Small intestine (tissue), 7 donors: ENCODE results near the gene CD44. TPM values are rescaled to one million over a fixed set of nuclear protein-coding genes. Genes with fewer than 3 reads are reported as not detected.
A peak's percentile ranks its signal among the peaks of the same experiment; 100 is the strongest.

ENCODE experiments used
- DNase-seq, 2 donors: peaks; one replicate each; pipeline versions ENCODE4 v3.0.0 to v3.0.0-alpha.2; 2013
- FAIRE-seq: peaks from 2 replicates; lab custom pipeline; 2012; peaks lifted over from hg19 to GRCh38; lab: Jason Lieb, UNC
- H3K27ac ChIP-seq, 3 donors: one replicate each; pipeline ENCODE4 v1.5.1; 2013; ENCODE audit warnings: low read length in 2 of 3, mild to moderate bottlenecking in 2 of 3, control low read depth in 1 of 3, inconsistent platforms in 1 of 3, low read depth in 1 of 3, moderate library complexity in 1 of 3
- H3K27me3 ChIP-seq, 3 donors: one replicate each; pipeline ENCODE4 v1.6.1; 2013; ENCODE audit warnings: low read length in 3 of 3, inconsistent platforms in 1 of 3; ENCODE audit not compliant: control insufficient read depth in 3 of 3, insufficient read depth in 3 of 3
- H3K36me3 ChIP-seq, 3 donors: one replicate each; pipeline ENCODE4 v1.6.1; 2013; ENCODE audit warnings: low read length in 3 of 3, inconsistent platforms in 1 of 3, low read depth in 1 of 3, mild to moderate bottlenecking in 1 of 3, moderate library complexity in 1 of 3; ENCODE audit not compliant: control insufficient read depth in 3 of 3, insufficient read depth in 2 of 3
- H3K4me1 ChIP-seq, 3 donors: one replicate each; pipeline ENCODE4 v1.6.1; 2013; ENCODE audit warnings: low read length in 2 of 3, inconsistent platforms in 1 of 3, low read depth in 1 of 3, mild to moderate bottlenecking in 1 of 3, moderate library complexity in 1 of 3; ENCODE audit not compliant: control insufficient read depth in 3 of 3, insufficient read depth in 2 of 3
- H3K4me3 ChIP-seq, 3 donors: one replicate each; pipeline ENCODE4 v1.5.1; 2013; ENCODE audit warnings: low read length in 3 of 3, control low read depth in 1 of 3, inconsistent platforms in 1 of 3, low read depth in 1 of 3, mild to moderate bottlenecking in 1 of 3, moderate library complexity in 1 of 3
- H3K9me3 ChIP-seq, 2 donors: one replicate each; pipeline ENCODE4 v1.6.1; 2013; ENCODE audit warnings: low read depth in 1 of 2, low read length in 1 of 2; ENCODE audit not compliant: control insufficient read depth in 2 of 2, insufficient read depth in 1 of 2
- WGBS, 3 donors: extraction: QIAGEN DNeasy Blood & Tissue Kit; methylation state at CpG; one replicate each; pipeline ENCODE4 v1.1.7; 2013; 5-methylcytosine and 5-hydroxymethylcytosine counted together
- polyA plus RNA-seq, 4 donors: library from polyadenylated mRNA; stranded (reverse) in 3 of 4; unstranded in 1 of 4; fragments of 200-250 nt in 3 of 4; fragments of 120-200 nt in 1 of 4; gene quantifications; one replicate each; pipeline versions ENCODE4 v1.2.1 to v1.2.3, GENCODE V29; 2013
- donor health status: healthy with polysubstance abuse.
- donor health status: control.
- donor health status: control.
- donor health status: Bipolar disorder and iron deficiency.
- donor health status: healthy.

CD44 gene
- polyA plus RNA-seq, 4 donors = 5.4 to 89.6 (median 19.6) TPM

GRCh38 chr11:35248558-35249323 is 109.8 kb downstream of the CD44 start:
- H3K36me3 ChIP-seq = no peaks in the 10 kb centered on the region
- H3K27ac ChIP-seq = no peak overlapping the region
- no peaks in the 10 kb centered on the region for H3K4me1 ChIP-seq
- no peak for FAIRE-seq
- H3K9me3 ChIP-seq = no peaks in the 10 kb centered on the region
- WGBS, 3 donors = 64 to 73% (median 70%) methylated on average over 4 of the region's 4 CpGs
- no peaks in the 10 kb centered on the region for H3K27me3 ChIP-seq
- no peak overlapping the region for H3K4me3 ChIP-seq
- DNase-seq = no peak

DNA sequence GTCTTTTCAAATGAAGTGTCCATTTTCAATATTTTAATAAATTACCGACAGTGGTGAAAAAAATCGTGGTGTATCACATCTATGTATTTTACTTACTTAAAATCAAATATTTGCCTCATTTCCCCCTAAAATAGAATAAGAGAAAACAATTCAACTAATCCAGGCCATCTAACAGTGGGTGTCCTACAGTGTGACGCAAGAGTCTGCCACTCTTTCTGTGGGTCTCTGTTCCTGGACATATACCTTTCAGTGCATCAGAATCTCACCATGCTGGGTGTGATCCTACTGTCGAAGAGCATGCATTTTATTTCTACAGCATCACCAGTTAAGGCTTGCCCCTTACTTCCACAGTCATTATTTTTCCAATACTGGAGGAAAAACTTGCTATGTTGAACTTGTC is 111.2 kb downstream of the CD44 start:
- H3K27ac ChIP-seq = no peak overlapping the region
- DNase-seq (no peak), FAIRE-seq (no peak)
- no peaks in the 10 kb centered on the region for H3K4me1 ChIP-seq
- no peaks in the 10 kb centered on the region for H3K9me3 ChIP-seq
- no peak overlapping the region for H3K4me3 ChIP-seq
- H3K27me3 ChIP-seq = no peaks in the 10 kb centered on the region
- H3K36me3 ChIP-seq = no peaks in the 10 kb centered on the region
- WGBS, 3 donors = 92 to 95% (median 93%) methylated on average over 4 of the region's 4 CpGs

DNA sequence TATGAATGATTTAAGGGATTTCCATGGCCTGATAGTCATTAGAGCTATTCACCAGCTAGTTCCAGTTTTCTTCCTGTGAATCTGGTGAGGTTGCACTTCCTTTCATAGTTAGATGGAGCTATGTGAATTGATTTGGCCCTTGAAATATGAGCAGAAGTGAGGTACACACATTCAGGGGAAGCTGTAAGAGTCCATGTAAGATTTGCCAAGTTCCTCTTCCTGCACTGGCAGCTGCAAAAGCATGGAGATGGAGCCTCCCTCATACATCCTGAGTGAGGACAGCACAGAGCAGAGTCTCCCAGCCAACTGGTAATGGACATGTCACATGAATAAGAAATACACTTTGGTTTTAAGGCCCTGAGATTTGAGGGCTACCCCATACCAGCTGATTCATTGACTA is 111.7 kb downstream of the CD44 start:
- Histone ChIP-seq H3K36me3 (no peaks in the 10 kb centered on the region), H3K27me3 (no peaks in the 10 kb centered on the region), H3K4me3 (no peak overlapping the region), H3K4me1 (no peaks in the 10 kb centered on the region), H3K27ac (no peak overlapping the region), H3K9me3 (no peaks in the 10 kb centered on the region)
- no peak for DNase-seq
- no peak for FAIRE-seq

GRCh38 chr11:35253237-35253636 is 114.3 kb downstream of the CD44 start:
- Histone ChIP-seq H3K4me3 (no peak overlapping the region), H3K9me3 (no peaks in the 10 kb centered on the region), H3K4me1 (no peaks in the 10 kb centered on the region), H3K27ac (no peak overlapping the region), H3K27me3 (no peaks in the 10 kb centered on the region), H3K36me3 (no peaks in the 10 kb centered on the region)
- no peak for FAIRE-seq
- DNase-seq = no peak

- DNase-seq (no peak), FAIRE-seq (no peak)
- Histone ChIP-seq H3K27ac (no peak overlapping the region), H3K27me3 (peaks cover 0 to 3% (median 0%) of the 10 kb centered on the region in 3 donors), H3K9me3 (no peaks in the 10 kb centered on the region), H3K4me3 (no peak overlapping the region), H3K4me1 (no peaks in the 10 kb centered on the region), H3K36me3 (no peaks in the 10 kb centered on the region)
- 95 to 97% (median 97%) methylated on average over 2 of the region's 2 CpGs for WGBS, 3 donors
Measured at GRCh38 chr11:35255514-35255913, 116.5 kb downstream of the CD44 start.

DNA sequence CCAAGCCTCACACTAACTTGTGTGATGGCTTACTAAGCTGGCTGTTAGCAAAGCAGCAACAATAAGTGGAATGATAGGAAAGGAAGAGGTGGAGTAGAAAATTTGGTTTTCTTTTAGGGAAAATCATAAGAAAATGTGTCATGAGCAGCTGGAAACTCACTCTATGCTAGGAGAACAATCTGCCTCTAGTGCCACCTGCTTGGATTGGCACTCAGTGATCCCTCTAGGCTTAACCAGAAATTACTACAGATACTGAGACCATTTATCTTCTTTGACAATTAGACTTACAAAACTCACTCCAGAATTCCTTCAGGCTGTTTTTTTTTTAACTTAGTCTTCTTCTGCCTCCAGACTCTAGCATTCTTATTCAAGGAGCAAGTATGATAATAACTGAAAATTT is 117.3 kb downstream of the CD44 start:
- FAIRE-seq (no peak), DNase-seq (no peak)
- Histone ChIP-seq H3K27ac (no peak overlapping the region), H3K36me3 (no peaks in the 10 kb centered on the region), H3K27me3 (peaks cover 0 to 3% (median 0%) of the 10 kb centered on the region in 3 donors), H3K4me3 (no peak overlapping the region), H3K9me3 (no peaks in the 10 kb centered on the region), H3K4me1 (no peaks in the 10 kb centered on the region)

GRCh38 chr11:35257281-35257680 is 118.3 kb downstream of the CD44 start:
- FAIRE-seq = no peak
- DNase-seq = peak in 1 of 2 donors; percentile 29

DNA sequence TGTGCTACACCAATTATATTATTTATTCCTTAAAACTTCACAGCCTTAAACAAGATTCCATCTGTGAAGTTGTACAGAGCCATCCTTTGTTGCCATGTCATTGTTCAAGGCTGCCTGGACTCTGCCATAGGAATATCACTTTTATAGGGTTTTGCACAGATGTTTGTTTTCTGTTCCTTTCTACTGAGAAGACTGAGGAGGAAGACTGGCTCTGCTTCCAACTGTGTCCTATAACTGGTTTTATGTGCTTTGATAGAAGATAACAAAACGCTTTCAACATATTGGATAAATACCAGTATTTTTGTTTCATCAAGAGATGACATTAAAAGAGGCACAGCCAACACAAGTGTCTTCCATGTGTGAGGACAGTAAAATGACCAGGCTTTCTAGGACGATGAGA is 120.6 kb downstream of the CD44 start:
- Histone ChIP-seq H3K27me3 (peaks cover 0 to 3% (median 0%) of the 10 kb centered on the region in 3 donors), H3K4me1 (no peaks in the 10 kb centered on the region), H3K36me3 (no peaks in the 10 kb centered on the region), H3K4me3 (no peak overlapping the region), H3K27ac (no peak overlapping the region), H3K9me3 (no peaks in the 10 kb centered on the region)
- no peak for FAIRE-seq
- 77 to 90% (median 88%) methylated on average over 2 of the region's 2 CpGs for WGBS, 3 donors
- no peak for DNase-seq

More at GRCh38 chr11:35257281-35257680, 118.3 kb downstream of the CD44 start:
- Histone ChIP-seq H3K36me3 (no peaks in the 10 kb centered on the region), H3K4me1 (no peaks in the 10 kb centered on the region), H3K9me3 (no peaks in the 10 kb centered on the region), H3K4me3 (no peak overlapping the region), H3K27ac (no peak overlapping the region), H3K27me3 (peaks cover 0 to 3% (median 0%) of the 10 kb centered on the region in 3 donors)
- WGBS, 3 donors = 53 to 64% (median 54%) methylated on average over 2 of the region's 2 CpGs
